Hematopoietic multipotent progenitor cell (in vitro differentiated cells): ENCODE results near the gene WIPF1. TPM values are rescaled to one million over a fixed set of nuclear protein-coding genes. Genes with fewer than 3 reads are reported as not detected.

Source experiments
- DNase-seq, 3 donors: peaks; one replicate each; pipeline ENCODE4 v3.0.0-alpha.2; 2011 to 2015; ENCODE audit warnings: low read depth in 2 of 3, low spot score in 2 of 3
- total RNA-seq: library from RNA; depleted of rRNA; stranded (reverse); fragments of >200 nt; gene quantifications from one replicate; pipeline ENCODE4 v1.2.3, GENCODE V29; 2012

Gene WIPF1
- total RNA-seq, 1 donor, result 26.7 TPM

GRCh38 chr2:174623106-174623637, 25.6 kb upstream of the WIPF1 start:
- no peak for DNase-seq

- no peak for DNase-seq
Measured at GRCh38 chr2:174621323-174621722, 23.7 kb upstream of the WIPF1 start.

GRCh38 chr2:174618179-174618578, 20.6 kb upstream of the WIPF1 start:
- DNase-seq, result no peak

- DNase-seq, result no peak
Measured at GRCh38 chr2:174617718-174618117, 20.1 kb upstream of the WIPF1 start.

- no peak for DNase-seq
Measured at GRCh38 chr2:174617120-174617519, 19.5 kb upstream of the WIPF1 start.

- DNase-seq, result no peak
Measured at GRCh38 chr2:174615871-174616436, 18.4 kb upstream of the WIPF1 start.

- no peak for DNase-seq
Measured at GRCh38 chr2:174614261-174614660, 16.7 kb upstream of the WIPF1 start.

- no peak for DNase-seq
Measured at GRCh38 chr2:174613531-174613930, 15.9 kb upstream of the WIPF1 start.

GRCh38 chr2:174612970-174613369, 15.4 kb upstream of the WIPF1 start:
- no peak for DNase-seq

- no peak for DNase-seq
Measured at GRCh38 chr2:174611854-174612253, 14.2 kb upstream of the WIPF1 start.

- no peak for DNase-seq
Measured at GRCh38 chr2:174611006-174611405, 13.4 kb upstream of the WIPF1 start.

GRCh38 chr2:174610243-174610995, 12.8 kb upstream of the WIPF1 start:
- no peak for DNase-seq

- no peak for DNase-seq
Measured at GRCh38 chr2:174609261-174609660, 11.7 kb upstream of the WIPF1 start.

GRCh38 chr2:174608866-174609214, 11.2 kb upstream of the WIPF1 start:
- DNase-seq, result no peak

- no peak for DNase-seq
Measured at GRCh38 chr2:174607989-174608865, 10.6 kb upstream of the WIPF1 start.

GRCh38 chr2:174607584-174607983, 10.0 kb upstream of the WIPF1 start:
- no peak for DNase-seq

GRCh38 chr2:174606336-174606735, 8.7 kb upstream of the WIPF1 start:
- DNase-seq, result no peak

GRCh38 chr2:174605687-174606086, 8.1 kb upstream of the WIPF1 start:
- peak in 1 of 3 donors; percentile 55 for DNase-seq

- DNase-seq, result peak in 2 of 3 donors; percentile 78 to 82
Measured at GRCh38 chr2:174603280-174603679, 5.7 kb upstream of the WIPF1 start.

- no peak for DNase-seq
Measured at GRCh38 chr2:174602745-174603144, 5.1 kb upstream of the WIPF1 start.

GRCh38 chr2:174600349-174600748, 2.7 kb upstream of the WIPF1 start:
- DNase-seq, result no peak
